Measurements from ENCODE around the gene YTHDF2.
"Not testable (repeated sequence)": the region's sequence is repeated elsewhere in the genome, so short reads cannot be mapped to it uniquely, and the experiment has no call there.

DNA sequence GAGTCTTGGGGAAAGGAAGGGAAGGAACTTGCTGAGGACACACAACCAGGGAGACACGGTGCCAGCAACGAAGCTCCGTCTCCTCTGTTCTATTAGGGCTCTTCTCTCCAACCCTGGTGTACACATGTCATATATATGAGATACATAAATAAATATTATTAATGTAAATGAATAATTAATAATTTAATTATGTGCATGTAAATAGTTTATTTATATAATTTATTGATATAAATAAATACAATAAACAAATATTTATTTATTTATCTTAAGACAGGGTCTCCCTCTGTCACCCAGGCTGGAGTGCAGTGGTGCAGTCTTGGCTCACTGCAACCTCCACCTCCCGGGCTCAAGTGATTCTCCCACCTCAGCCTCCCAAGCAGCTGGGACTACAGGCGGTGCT lies 57.8 kb downstream of the YTHDF2 start:
- TF ChIP-seq POLR2A (conservative IDR thresholded peaks at IDR 0.05); SRSF7 (optimal IDR thresholded peaks at IDR 0.05; ENCODE audit: low read depth, low read length); ZC3H11A (IDR thresholded peaks at IDR 0.05; ENCODE audit: low read depth, low read length); ELF2 (CRISPR knock-in tag; IDR thresholded peaks at IDR 0.05); RCOR1 (IDR thresholded peaks at IDR 0.05; ENCODE audit: borderline replicate concordance in 1 of 2, low read depth in 2 of 2, low read length in 2 of 2); HCFC1 (IDR thresholded peaks at IDR 0.05; ENCODE audit: low read depth, low read length); JUND (IDR thresholded peaks at IDR 0.05; ENCODE audit: borderline replicate concordance, low read depth, low read length); JUND (tag; IDR thresholded peaks at IDR 0.05; ENCODE audit: borderline replicate concordance, low read depth, low read length); EZH2 (IDR thresholded peaks at IDR 0.05; ENCODE audit: borderline replicate concordance, low read depth, low read length): not testable (repeated sequence)
- TF ChIP-seq, protein P1, sequence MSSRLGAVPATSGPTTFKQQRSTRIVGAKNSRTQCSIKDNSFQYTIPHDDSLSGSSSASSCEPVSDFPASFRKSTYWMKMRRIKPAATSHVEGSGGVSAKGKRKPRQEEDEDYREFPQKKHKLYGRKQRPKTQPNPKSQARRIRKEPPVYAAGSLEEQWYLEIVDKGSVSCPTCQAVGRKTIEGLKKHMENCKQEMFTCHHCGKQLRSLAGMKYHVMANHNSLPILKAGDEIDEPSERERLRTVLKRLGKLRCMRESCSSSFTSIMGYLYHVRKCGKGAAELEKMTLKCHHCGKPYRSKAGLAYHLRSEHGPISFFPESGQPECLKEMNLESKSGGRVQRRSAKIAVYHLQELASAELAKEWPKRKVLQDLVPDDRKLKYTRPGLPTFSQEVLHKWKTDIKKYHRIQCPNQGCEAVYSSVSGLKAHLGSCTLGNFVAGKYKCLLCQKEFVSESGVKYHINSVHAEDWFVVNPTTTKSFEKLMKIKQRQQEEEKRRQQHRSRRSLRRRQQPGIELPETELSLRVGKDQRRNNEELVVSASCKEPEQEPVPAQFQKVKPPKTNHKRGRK (tag; IDR thresholded peaks at IDR 0.05), result not testable (repeated sequence)
- TF ChIP-seq, protein P2, sequence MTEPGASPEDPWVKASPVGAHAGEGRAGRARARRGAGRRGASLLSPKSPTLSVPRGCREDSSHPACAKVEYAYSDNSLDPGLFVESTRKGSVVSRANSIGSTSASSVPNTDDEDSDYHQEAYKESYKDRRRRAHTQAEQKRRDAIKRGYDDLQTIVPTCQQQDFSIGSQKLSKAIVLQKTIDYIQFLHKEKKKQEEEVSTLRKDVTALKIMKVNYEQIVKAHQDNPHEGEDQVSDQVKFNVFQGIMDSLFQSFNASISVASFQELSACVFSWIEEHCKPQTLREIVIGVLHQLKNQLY (CRISPR knock-in tag; conservative IDR thresholded peaks at IDR 0.05), result not testable (repeated sequence)
